OCI-LY7 (cell line): ENCODE results near the gene DENND5B. TPM values are rescaled to one million over a fixed set of nuclear protein-coding genes. Genes with fewer than 3 reads are reported as not detected.
"Not testable (repeated sequence)": the region's sequence is repeated elsewhere in the genome, so short reads cannot be mapped to it uniquely, and the experiment has no call there.

Experiments
- BruUV-seq: library from RNA; stranded (reverse); fragments of 400-500 nt; replicated peaks from 2 replicates; lab custom pipeline; 2021; lab: Mats Ljungman, UMichigan
- CTCF ChIA-PET: fragments of 300-600 bp; sonication (Branson Sonifier 250); formaldehyde crosslinking; loops from one replicate; lab custom pipeline; 2022; ENCODE audit warnings: antibody characterized with exemption; ENCODE audit not compliant: unreplicated experiment; lab: Charles Lee
- POLR2A ChIA-PET: fragments of 300-600 bp; sonication (Branson Sonifier 250); formaldehyde crosslinking; loops from one replicate; lab custom pipeline; 2022; ENCODE audit warnings: antibody characterized with exemption; lab: Charles Lee
- DNase-seq: peaks from one replicate; pipeline ENCODE4 v3.0.0-alpha.2; 2015; ENCODE audit warnings: low spot score
- H2AFZ ChIP-seq: fragments of 200-600 bp; sonication (generic), shearing (Covaris generic); 2 replicates; pipeline ENCODE4 v1.6.1; 2014; ENCODE audit warnings: mild to moderate bottlenecking, antibody characterized with exemption, low read length, moderate library complexity
- H3K27ac ChIP-seq: fragments of 200-600 bp; sonication (generic); 2 replicates; pipeline ENCODE4 v1.5.1; 2014; ENCODE audit warnings: mixed run types, low read depth, mild to moderate bottlenecking, moderate library complexity, low read length, inconsistent platforms; ENCODE audit not compliant: poor library complexity, severe bottlenecking
- H3K36me3 ChIP-seq: fragments of 200-600 bp; sonication (generic); 2 replicates; pipeline ENCODE4 v1.6.1; 2014; ENCODE audit warnings: mild to moderate bottlenecking, antibody characterized with exemption, low read length, moderate library complexity, mixed read lengths; ENCODE audit not compliant: insufficient read depth
- H3K4me1 ChIP-seq: fragments of 200-600 bp; sonication (generic); 2 replicates; pipeline ENCODE4 v1.5.1; 2014; ENCODE audit warnings: mild to moderate bottlenecking, low read length; ENCODE audit not compliant: insufficient read depth, poor library complexity, severe bottlenecking
- H3K4me2 ChIP-seq: fragments of 200-600 bp; sonication (generic); 2 replicates; pipeline ENCODE4 v1.6.1; 2014; ENCODE audit warnings: mild to moderate bottlenecking, low read length
- H3K4me3 ChIP-seq: fragments of 200-600 bp; sonication (generic); 2 replicates; pipeline ENCODE4 v1.5.1; 2014; ENCODE audit warnings: mild to moderate bottlenecking, low read depth, low read length; ENCODE audit not compliant: poor library complexity, severe bottlenecking
- H3K79me2 ChIP-seq: fragments of 200-600 bp; sonication (generic); 2 replicates; pipeline ENCODE4 v1.6.1; 2016; ENCODE audit warnings: low read depth, mild to moderate bottlenecking, low read length, moderate library complexity, mixed read lengths; ENCODE audit not compliant: insufficient read depth
- H3K9me2 ChIP-seq: fragments of 200-600 bp; sonication (generic); 2 replicates; pipeline ENCODE4 v1.6.1; 2016; ENCODE audit warnings: mild to moderate bottlenecking, low read length, mixed read lengths; ENCODE audit not compliant: insufficient read depth
- H3K9me3 ChIP-seq: fragments of 200-600 bp; sonication (generic); 2 replicates; pipeline ENCODE4 v1.6.1; 2014; ENCODE audit warnings: mild to moderate bottlenecking, mixed run types, low read length, mixed read lengths
- H4K20me1 ChIP-seq: fragments of 200-600 bp; sonication (generic); 2 replicates; pipeline ENCODE4 v1.6.1; 2014; ENCODE audit warnings: mild to moderate bottlenecking, antibody characterized with exemption, low read length, moderate library complexity, mixed read lengths; ENCODE audit not compliant: insufficient read depth
- CTCF ChIP-seq: fragments of 200-600 bp; sonication (generic); conservative IDR thresholded peaks from 2 replicates; pipeline ENCODE4 v1.5.1; 2014; ENCODE audit warnings: mild to moderate bottlenecking, antibody characterized with exemption, low read length, moderate library complexity, mixed read lengths
- EZH2phosphoT487 ChIP-seq: fragments of 200-600 bp; sonication (generic); IDR thresholded peaks from 2 replicates; pipeline ENCODE4 v1.6.1; 2018; ENCODE audit warnings: low read depth, borderline replicate concordance, mild to moderate bottlenecking, mixed run types, antibody characterized with exemption, low read length, moderate library complexity, mixed read lengths
- intact Hi-C: fragments of 100-400 bp; cut with micrococcal nuclease; formaldehyde crosslinking; loops from one replicate; pipeline ENCODE4 v1.10.0; 2022; ENCODE audit not compliant: unreplicated experiment
- total RNA-seq, 2 experiments: library from RNA; depleted of rRNA in 1 of 2; stranded (reverse); fragments of >200 nt in 1 of 2; shearing (Covaris generic) in 1 of 2; gene quantifications; 2 replicates each; pipeline ENCODE4 v1.2.3, GENCODE V29; 2014 to 2022

The DENND5B gene
- total RNA-seq, 2 experiments from 2014 or later, result 23.1 to 38.9 TPM

GRCh38 chr12:31574803-31575575 is 15.9 kb downstream of the DENND5B start:
- no peaks in the 10 kb centered on the region for H3K9me3 ChIP-seq
- DNase-seq, result no peak
- intact Hi-C loops, result no loop called here
- peaks cover 28% of the 10 kb centered on the region; the same call in 1 of the 2 replicates for H4K20me1 ChIP-seq
- TSS peak; percentile 9 for BruUV-seq
- no peak overlapping the region for H3K27ac ChIP-seq
- H3K4me1 ChIP-seq, result peaks cover 38% of the 10 kb centered on the region
- no peak for TF ChIP-seq EZH2phosphoT487
- no peak for TF ChIP-seq CTCF
- H3K79me2 ChIP-seq, result peaks cover 85% of the 10 kb centered on the region
- H3K36me3 ChIP-seq, result no peaks in the 10 kb centered on the region; the same call in 1 of the 2 replicates
- CTCF ChIA-PET, result no interaction called here
- no peaks in the 10 kb centered on the region for H3K9me2 ChIP-seq
- POLR2A ChIA-PET, result interaction anchor here (0.6 to 4.9 kb wide), 4 partner anchors 10 to 116 kb away, joined by 3 to 42 read pairs (median 3); no protein-coding TSS in a partner anchor
- H3K4me2 ChIP-seq, result no peak overlapping the region
- no peak overlapping the region for H3K4me3 ChIP-seq
- H2AFZ ChIP-seq, result no peak overlapping the region

GRCh38 chr12:31574367-31574766 is 16.6 kb downstream of the DENND5B start:
- intact Hi-C loops, H3K9me2 ChIP-seq, H2AFZ ChIP-seq, H3K4me3 ChIP-seq, H3K9me3 ChIP-seq, DNase-seq, BruUV-seq, H3K27ac ChIP-seq, H3K36me3 ChIP-seq, H3K4me2 ChIP-seq, CTCF ChIA-PET: not testable (repeated sequence)
- Histone ChIP-seq H3K4me1 (peaks cover 38% of the 10 kb centered on the region), H3K79me2 (peaks cover 84% of the 10 kb centered on the region), H4K20me1 (peaks cover 28% of the 10 kb centered on the region; the same call in 1 of the 2 replicates)
- POLR2A ChIA-PET, result interaction anchor here (0.7 to 4.9 kb wide), 3 partner anchors 11 to 34 kb away, joined by 3 to 42 read pairs (median 3); no protein-coding TSS in a partner anchor

- H3K36me3 ChIP-seq, result no peaks in the 10 kb centered on the region; the same call in 1 of the 2 replicates
- intact Hi-C loops, result no loop called here
- no peak overlapping the region for H3K27ac ChIP-seq
- H3K4me2 ChIP-seq, result no peak overlapping the region
- ChIA-PET CTCF (no interaction called here), POLR2A (interaction anchor here (0.5 to 4.9 kb wide), 6 partner anchors 12 to 337 kb away, joined by 3 to 42 read pairs (median 4); no protein-coding TSS in a partner anchor)
- H3K79me2 ChIP-seq, result peaks cover 83% of the 10 kb centered on the region
- no peaks in the 10 kb centered on the region for H3K9me2 ChIP-seq
- H2AFZ ChIP-seq, result no peak overlapping the region
- no peak for TF ChIP-seq CTCF
- no peak for TF ChIP-seq EZH2phosphoT487
- H4K20me1 ChIP-seq, result 0 out of 2 replicates have a peak, but pooled peaks cover 17% of the 10 kb centered on the region
- no peak for DNase-seq
- peaks cover 41% of the 10 kb centered on the region for H3K4me1 ChIP-seq
- no TSS peak for BruUV-seq
- no peak overlapping the region for H3K4me3 ChIP-seq
- no peaks in the 10 kb centered on the region for H3K9me3 ChIP-seq
These were observed 17.9 kb downstream of the DENND5B start for GRCh38 chr12:31572900-31573600.
